Esophagus squamous epithelium (tissue), 4 donors: Measurements from ENCODE around the gene LGALS7.

Experiments used
- CTCF ChIP-seq, 6 experiments: fragments of 450-650 bp in 4 of 6; fragments of 200-600 bp in 2 of 6; sonication (generic) in 2 of 6; IDR thresholded peaks; one replicate each; pipeline ENCODE4 v1.5.1; 2016 to 2019; ENCODE audit warnings: antibody characterized with exemption in 6 of 6, mild to moderate bottlenecking in 4 of 6, moderate library complexity in 4 of 6
- POLR2A ChIP-seq, 4 donors: fragments of 450-650 bp; IDR thresholded peaks; one replicate each; pipeline ENCODE4 v1.6.1; 2017; ENCODE audit warnings: antibody characterized with exemption in 4 of 4, mild to moderate bottlenecking in 4 of 4, moderate library complexity in 3 of 4

DNA sequence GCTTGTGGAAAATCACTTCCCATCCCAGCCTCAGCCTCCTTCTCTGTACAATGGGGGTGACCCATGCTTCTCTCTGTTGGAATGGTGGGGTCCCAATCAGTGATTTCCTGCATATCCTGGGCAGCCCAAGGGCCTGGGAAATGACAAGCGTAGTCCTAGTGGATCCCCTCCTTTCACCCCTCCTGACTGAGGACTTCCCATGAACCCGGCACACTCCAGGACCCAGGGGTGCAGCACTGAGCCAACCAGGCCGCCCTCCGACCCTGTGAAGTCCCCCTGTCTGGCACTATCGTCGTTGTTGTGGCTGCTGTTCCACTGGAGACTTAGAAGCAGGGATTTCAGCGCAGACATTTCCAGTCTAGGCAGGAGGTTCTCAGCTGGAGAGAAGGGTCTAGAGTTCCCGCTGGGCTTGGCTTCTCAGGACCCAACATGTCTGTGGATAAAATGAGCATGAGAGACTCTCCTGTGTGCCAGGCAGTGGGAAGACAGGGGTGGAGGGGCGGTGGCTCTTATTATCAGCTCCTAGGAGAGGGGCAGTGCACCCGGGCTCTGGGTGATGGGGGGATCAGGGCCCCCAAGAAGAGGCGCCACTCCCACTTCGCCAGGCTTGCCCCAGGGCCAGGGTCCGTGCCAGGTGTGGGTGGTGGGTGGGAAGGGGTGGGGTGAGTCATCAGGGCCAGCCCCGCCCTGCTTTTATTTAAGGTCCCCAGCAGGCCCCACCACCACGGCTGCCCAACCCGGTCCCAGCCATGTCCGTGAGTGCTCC lies 15.3 kb upstream of the LGALS7 start, which contains the start of gene LGALS7B:
- TF ChIP-seq POLR2A (IDR thresholded peaks at IDR 0.05): no peak
- TF ChIP-seq CTCF (IDR thresholded peaks at IDR 0.05): no peak
